NCI-H187 (cell line): ENCODE measurements around the gene PTCD2.
"Not testable (repeated sequence)": the region's sequence is repeated elsewhere in the genome, so short reads cannot be mapped to it uniquely, and the experiment has no call there.

Experiments
- DNase-seq, 2 experiments: peaks; one replicate each; lab custom pipeline; 2025; lab: John Stamatoyannopoulos, UW

Gene PTCD2

DNA sequence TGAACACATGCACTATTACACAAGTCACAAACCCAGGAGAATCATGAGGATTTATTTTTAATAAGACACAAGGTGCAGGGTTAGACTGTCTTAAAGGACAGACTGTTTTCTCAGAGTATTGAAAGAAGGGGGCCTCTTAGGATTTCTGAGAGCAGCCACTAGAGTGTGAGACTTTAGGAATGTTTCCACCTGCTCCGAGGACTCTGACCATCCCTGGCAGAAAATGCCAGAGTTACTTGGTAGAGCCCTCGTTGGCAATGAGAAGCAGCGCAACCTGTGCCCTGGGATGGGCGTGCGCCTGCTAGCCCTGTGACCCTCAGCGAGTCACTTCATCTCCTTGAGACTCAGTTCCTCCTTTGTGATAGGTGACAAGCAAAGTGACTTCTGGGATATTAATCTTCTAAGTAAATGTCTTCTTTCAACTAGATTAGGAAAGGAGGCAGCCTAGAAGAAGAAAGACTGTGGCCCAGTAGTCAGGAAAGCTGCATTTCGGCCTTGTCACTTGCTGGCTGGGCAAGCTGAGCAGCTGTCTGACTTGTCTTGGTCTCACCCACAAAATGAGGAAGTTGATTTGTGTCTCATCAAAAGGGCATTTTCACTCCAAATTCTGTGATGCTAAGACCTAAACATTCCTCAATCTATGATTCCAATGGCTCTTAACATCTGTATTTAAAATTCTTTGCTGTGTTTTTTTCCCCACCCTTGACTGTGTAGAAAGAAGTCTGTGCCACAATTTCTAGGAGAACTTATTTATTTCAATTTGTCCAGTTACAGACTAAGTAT lies 60.5 kb downstream of the PTCD2 start:
- DNase-seq: no peak

- no peak for DNase-seq
These were observed 63.1 kb downstream of the PTCD2 start for GRCh38 chr5:72383280-72383679.

DNA sequence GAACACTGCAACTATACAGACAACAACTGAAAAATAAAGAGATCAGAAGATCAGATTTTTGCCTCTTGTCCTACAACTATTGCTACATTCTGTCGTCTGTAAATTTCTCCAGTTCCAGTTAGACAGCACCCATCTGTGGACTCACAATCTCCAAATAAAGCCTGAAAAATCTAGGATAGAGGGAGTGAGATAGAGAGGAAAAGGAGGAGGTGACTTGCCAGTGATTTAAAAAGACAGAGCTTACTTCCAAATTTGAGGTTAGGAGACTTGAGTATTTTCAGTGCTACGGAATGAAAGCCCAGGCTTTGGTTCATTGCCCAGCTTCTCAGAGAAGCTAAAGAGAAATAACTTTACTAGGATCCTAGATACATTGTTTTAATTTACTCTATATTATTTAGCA lies 63.6 kb downstream of the PTCD2 start:
- DNase-seq: no peak

DNA sequence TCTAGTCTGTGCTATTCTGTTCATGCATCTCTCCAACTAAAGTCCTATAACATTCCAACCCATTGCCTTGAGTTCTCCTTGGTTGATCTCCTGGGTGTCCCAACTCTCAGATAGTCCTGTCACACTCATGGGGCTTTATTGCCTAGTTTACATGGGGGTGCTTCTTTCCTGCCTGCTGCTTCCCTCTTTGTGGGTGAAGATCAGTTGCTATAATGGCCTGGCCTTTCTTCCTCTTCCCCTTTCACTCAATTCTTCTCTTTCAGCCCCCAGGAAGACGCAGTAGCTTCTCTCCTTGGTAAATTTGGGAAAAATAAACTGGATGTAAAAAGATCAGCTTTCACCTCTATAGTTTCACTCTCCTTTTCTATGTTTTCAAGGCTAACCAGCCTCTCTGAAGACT lies 66.5 kb downstream of the PTCD2 start:
- DNase-seq: no peak

- no peak for DNase-seq
These were observed 67.8 kb downstream of the PTCD2 start for GRCh38 chr5:72387985-72388384.

- no peak for DNase-seq
These were observed 68.5 kb downstream of the PTCD2 start for GRCh38 chr5:72388646-72389045.

GRCh38 chr5:72390836-72391235 lies 70.7 kb downstream of the PTCD2 start:
- no peak for DNase-seq

DNA sequence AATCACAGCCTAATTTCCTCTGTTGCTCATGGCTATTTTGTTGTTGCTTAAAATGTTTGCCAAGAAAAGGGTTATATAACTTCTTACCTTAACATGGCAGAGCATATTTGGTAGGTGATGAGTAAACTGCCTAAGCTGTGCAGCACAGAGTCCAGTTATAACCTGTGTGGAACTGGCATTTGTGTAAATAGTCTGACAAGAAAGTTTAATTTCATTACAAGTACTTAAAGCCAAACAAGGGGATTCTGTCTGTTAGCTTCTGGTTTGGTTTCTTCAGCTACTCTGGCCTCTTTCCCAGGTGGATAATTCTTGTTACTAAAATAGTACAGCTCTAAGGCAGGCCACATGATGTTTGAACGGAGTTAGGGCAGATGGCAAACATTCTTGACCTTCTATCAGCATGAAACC lies 72.2 kb downstream of the PTCD2 start:
- DNase-seq: no peak

- DNase-seq: no peak
These were observed 72.9 kb downstream of the PTCD2 start for GRCh38 chr5:72393052-72393451.

- DNase-seq: no peak
These were observed 74.5 kb downstream of the PTCD2 start for GRCh38 chr5:72394688-72395087.

GRCh38 chr5:72397836-72398235 lies 77.7 kb downstream of the PTCD2 start:
- DNase-seq: no peak

- no peak for DNase-seq
These were observed 80.8 kb downstream of the PTCD2 start for GRCh38 chr5:72400950-72401349.

GRCh38 chr5:72402381-72402890 lies 82.3 kb downstream of the PTCD2 start:
- no peak for DNase-seq

DNA sequence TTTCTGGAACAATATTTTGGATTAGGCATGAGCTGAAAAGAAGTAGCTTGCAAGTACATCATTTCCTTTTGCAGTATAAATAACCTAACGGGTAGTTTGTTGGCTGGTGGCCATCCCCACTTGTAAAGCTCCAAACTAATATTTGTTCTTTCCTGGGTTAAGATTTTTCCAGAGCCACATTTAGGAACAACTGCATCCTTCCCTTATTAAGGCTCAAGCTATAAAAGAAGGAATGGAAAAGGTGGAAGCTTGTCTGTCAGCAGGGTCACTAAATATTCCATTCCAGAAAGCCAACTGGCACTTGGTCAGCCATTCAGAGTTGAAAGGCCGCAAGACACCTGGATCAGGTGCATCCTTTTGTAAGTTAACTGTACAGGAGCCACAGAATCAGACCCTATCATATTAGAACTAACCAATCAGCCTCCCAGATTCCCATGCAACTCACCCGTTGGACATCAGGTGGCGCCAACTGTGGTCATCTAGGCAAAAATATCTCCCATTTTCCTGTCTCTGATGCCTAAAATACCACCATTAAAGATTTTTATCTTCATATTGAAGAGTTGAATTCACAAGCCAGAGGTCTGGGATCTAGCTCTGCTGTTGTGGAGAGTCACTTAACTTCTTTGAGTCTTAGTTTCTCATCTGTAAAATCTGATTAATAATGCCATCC lies 82.9 kb downstream of the PTCD2 start:
- no peak for DNase-seq

GRCh38 chr5:72404771-72405170 lies 84.6 kb downstream of the PTCD2 start:
- DNase-seq: not testable (repeated sequence)

- no peak for DNase-seq
These were observed 86.9 kb downstream of the PTCD2 start for GRCh38 chr5:72407078-72407477.

GRCh38 chr5:72407541-72407940 lies 87.4 kb downstream of the PTCD2 start:
- DNase-seq: no peak

DNA sequence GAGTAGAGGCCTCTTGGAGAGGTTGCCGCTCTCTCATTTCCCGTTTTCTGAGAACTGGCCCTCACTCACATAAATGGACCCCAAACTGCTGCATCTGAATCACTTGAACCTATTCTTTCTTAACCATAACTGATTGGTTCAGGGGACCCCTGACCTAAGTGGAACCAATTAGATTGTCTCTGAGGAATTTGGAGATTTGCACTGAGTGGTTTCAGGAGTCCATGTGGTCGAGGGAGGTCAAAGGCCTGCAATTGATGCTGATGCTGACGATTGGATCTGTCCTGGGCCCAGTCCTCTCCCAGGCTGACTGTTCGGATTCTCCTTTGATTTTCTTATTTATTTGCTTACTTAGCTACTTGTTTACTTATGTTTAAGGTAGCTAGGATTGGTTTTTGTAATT lies 88.0 kb downstream of the PTCD2 start:
- no peak for DNase-seq

DNA sequence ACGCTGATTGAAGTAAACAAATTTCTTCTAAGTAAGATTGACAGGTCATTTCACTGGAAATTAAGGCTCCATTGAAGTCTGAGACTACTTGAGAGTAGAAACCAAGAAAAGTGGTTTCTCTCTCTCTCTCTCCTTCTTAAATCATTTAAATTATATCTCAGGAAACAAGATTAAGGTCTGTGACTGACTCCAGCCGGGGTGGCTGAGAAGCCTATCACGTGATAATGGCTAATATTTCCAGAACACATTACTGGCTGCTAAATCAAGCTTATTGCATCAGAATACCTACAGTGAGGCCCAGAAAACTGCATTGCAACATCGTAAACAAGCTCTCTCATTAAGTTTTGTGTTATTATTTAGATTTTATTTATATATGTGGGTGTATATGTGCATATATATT lies 88.4 kb downstream of the PTCD2 start:
- DNase-seq: no peak

DNA sequence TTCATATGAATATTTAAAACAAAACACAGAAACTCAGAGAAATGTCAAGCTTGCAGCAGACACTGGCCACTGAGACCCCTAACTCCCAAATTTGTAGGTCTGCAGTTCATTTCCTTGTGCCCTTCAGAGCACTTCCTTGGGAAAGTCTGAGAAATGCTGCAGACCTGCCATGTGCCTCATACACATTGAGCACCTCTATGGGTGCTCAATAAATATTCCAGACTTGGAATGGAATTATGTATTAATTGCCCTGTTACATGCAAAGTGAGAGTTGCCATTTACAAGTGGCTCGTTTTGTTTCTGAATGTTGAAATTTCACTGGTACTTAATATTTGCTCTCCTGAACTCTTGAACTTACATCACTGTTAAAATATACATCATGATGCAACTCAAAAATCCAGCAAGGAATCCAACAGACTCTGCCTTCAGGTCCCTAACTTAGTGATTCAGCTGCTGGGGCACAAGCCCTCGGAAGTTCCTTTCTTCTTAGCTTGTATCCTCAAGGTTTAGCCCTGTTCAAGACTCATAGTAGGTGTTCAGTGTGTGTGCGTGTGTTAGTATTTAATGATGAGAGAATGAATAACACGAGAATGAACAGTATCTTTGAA lies 90.6 kb downstream of the PTCD2 start:
- DNase-seq: no peak

GRCh38 chr5:72412283-72413055 lies 92.3 kb downstream of the PTCD2 start:
- DNase-seq: no peak

- DNase-seq: no peak
These were observed 95.6 kb downstream of the PTCD2 start for GRCh38 chr5:72415616-72416325.
